ENCODE results near the gene C17orf67.

The C17orf67 gene

DNA sequence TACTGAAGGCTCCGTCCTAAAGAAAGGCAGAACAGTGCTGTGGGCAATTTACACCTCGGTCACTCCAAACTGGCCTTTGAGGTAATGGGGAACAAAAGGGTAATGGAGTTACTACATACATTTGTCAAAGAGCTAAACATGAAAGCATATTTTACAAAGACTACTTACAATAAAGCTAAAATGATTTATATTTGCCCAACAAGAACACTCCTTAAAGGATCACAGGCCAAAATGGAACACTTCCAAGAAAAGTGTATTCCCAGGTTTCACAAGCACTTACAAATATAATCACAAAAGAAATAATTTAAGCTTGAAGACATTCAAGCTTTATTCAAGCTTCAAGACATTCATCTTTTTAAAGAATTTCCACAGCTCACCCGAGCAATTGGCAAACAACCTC, 29.3 kb downstream of the C17orf67 start:
- no peak for FAIRE-seq

DNA sequence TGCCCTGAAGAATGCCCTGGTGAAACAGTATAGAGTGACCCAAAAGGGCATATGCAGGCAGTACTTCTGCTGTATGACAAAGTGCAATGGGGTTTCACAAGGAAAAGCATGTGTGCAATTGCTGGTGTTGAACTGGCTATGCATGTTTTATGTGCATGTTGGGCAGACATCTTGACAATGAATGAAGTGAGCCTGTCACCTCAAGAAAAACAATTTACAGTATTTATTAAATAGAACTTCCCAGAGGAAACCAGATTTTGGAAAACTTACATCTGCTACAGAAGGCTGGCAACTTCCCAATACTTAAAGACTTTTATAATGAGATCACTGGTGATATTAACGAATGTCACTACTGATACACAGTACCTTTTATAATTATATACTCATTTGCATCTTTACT, 30.6 kb downstream of the C17orf67 start:
- FAIRE-seq: no peak

- no peak for FAIRE-seq
Measured at GRCh38 chr17:56801459-56802178, 32.1 kb downstream of the C17orf67 start.

DNA sequence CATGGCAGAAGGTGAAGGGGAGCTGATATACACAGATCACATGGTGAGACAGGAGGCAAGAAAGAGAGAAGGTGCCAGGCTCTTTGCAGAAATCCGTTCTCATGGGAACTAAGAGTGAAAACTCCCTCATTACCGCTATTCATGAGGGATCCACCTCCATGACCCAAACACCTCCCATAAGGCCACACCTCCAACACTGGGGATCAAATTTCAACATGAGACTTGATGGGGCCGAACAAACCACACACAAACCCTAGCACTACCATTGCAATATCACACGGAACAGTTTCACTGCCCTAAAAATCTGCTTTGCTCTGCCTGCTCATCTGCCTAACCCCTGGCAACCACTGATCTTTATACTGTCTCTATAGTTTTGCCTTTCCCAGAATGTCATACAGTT, 34.8 kb downstream of the C17orf67 start:
- no peak for FAIRE-seq

- no peak for FAIRE-seq
Measured at GRCh38 chr17:56796536-56796935, 37.2 kb downstream of the C17orf67 start.

GRCh38 chr17:56795221-56795865, 38.4 kb downstream of the C17orf67 start:
- no peak for FAIRE-seq

DNA sequence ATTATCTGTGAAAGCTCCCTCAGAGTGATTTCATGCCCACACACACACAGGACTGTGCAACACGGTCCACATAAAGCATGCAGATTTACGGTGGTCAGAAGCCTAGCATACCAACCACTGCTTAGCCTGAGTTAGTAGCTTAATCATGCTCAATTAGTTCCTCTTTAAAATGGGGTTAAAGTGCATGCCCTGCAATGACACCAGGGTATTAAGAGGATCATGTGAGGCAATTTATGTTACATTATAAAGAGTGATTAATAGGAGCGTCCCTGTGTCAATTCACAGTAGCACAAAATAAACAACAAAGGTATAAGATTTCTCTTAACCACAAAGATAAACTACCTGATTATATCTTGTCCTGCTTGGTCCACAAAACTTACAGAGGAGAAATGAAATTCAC, 39.8 kb downstream of the C17orf67 start:
- no peak for FAIRE-seq

DNA sequence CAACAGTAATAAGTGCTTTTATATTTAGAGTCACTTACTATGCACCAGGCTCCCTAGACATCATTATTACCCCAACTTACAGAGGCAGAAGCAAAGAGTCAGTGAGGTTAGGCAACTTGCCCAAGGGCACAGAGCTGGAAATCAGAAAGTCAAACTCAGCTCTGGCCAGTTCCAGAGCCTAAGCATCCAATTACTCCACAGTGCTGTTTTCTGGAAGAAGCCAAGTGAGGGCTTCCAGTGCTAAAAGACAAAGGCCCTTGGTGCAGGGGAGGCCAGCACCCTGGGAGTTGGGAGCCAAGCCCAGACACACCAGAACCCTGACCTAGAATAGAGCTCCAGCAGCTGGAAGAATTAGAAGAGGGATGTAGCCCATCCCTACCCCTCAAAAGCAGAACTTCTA, 40.2 kb downstream of the C17orf67 start:
- no peak for FAIRE-seq

DNA sequence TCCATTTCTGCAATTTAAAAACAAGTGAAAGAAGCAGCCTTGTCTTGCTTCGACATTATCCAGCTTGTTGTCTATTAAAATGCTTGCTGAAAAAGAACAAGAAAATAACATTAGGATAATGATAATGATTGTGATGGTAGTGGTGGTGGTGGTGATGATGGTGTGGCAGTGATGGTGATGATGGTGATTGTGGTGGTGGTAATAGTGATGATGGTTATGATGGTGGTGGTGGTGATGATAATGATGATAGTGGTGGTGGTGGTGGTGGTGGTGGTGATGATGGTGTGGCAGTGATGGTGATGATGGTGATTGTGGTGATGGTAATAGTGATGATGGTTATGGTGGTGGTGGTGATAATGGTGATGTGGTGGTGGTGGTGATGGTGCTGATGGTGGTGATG, 41.5 kb downstream of the C17orf67 start:
- no peak for FAIRE-seq

DNA sequence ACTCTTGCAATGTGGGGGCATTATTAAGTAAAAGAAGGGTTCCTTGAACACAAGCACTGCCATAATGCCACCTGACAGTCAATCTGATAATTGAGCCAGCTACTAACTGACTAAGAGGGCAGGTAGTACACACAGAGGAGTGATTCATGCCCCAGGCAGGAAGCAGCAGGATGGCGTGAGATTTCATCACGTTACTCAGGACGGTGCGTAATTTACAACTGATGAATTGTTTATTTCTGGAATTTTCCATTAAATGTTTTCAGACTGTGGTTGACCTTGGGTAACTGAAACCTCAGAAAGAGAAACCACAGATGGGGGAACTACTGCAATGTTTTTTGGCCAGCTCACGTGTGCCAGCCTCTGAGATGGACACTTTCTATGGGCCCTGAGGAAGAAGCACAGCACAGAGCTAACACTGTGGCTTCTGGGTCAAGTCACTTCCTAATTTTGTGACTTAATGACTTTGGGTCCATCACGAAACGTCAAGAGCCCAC, 46.7 kb downstream of the C17orf67 start:
- no peak for FAIRE-seq

DNA sequence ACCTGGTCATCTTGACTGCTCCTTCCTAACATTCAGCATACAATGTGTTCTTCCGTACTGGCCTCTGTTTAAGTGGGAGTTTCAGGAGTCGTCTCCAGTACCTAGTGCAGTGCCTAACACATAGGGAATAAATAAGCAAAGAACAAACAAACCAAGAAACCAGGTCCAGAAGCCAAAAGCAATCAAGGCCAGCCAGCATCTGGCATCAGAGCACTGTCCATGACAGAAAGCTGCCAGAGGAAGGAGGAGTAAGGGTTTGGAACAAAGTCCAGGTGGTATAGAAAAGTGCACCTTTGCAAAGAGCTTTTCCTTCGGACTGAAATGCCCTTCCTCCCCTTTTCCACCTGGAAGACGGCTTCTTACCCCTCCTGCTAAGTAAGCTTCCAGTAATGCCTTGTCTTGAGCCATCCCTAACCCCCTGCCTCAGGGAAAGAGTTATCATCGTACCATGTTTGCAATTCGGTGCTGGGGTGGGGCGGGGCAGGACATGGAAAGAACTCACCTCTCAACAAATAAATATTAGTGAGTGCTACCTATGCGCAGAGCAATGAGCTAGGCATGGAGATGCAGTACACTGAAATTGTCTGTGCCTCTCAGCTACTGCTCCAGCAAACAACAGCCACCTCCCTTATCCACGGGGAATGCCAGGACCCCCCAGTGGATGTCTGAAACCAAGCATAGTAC, 47.6 kb downstream of the C17orf67 start:
- FAIRE-seq: no peak

- no peak for FAIRE-seq
Measured at GRCh38 chr17:56785405-56785804, 48.3 kb downstream of the C17orf67 start.

GRCh38 chr17:56782338-56782737, 51.4 kb downstream of the C17orf67 start:
- FAIRE-seq: no peak

DNA sequence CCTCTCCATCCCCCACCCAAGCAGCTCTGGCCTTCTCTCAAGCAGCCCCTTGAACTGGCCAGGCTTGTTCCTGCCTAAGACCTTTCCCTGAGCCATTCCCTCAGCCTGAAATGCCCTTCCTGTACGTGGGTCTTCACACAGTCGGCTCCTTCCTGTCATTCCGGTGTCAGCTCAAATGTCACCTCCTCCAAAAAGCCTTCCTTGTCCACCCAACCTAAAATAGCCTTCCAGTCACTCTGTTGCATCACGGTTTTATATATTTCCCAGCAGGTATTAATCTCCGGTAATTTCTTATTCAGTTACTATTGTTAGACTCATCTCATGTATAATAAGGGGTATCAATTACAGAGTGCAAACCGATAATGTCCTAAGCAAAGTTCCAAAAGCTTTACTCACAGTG, 51.8 kb downstream of the C17orf67 start:
- FAIRE-seq: no peak

DNA sequence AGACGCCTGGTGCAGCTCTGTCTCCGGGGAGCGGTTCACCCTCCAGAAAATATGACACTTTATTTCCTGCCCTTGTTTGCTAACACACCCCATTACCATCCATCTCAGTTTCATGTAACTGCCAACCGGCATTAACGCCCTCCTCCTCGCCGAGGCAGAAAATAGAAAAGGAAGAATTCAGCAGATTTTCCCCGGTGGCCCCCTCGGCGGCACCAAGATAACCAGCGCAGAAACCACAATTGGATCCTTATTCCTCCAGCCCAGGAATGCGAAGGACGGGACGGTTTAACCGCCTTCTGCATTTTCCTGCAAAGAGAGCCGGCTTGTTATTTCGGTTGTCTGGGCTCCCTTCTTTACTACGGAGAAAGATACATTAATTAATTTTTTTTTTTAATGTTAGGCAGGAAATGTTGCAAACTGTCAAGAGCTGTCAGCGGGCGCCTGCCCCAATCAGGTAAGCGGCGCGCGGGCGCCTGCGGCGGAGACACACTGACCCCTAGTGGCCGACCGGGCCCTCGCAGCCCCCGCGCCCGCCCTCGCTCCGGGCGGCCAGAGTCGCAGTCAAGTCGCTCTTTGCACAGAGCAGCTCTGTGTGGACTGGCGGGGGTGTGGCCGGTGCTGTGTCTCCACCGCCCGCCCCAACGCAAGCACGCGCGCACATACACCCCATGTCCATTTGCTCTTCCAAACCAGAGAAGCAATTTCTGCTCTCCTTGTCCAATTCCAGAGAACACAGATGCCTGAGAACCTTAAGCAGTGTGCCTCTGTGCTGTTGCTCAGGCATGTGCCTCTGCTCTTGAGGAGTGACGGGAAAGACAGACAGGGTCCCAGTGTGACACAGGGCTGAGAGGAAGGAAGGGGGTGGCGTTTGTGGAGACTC, 53.6 kb downstream of the C17orf67 start:
- FAIRE-seq: peak; percentile 5

DNA sequence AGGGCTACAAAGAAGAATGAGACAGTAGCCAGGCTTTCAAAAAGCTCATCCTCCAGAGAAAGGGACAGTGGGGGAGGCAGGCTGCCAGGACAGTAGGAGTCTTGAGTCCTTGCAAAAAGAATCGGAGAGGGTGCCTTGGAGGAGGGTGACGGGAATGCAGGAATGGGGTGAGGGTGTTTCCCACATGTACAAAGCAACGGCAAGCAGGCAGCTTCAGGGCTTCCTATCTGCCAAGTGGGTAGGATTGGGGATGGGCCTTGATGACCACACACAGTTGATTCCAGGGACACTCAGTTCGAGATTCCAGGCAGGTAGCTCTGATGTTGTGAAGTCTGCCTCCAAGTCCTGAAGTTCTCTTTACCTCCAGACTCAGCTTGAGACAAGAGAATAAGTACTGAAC, 54.4 kb downstream of the C17orf67 start:
- FAIRE-seq: no peak

- no peak for FAIRE-seq
Measured at GRCh38 chr17:56778898-56779297, 54.8 kb downstream of the C17orf67 start.

DNA sequence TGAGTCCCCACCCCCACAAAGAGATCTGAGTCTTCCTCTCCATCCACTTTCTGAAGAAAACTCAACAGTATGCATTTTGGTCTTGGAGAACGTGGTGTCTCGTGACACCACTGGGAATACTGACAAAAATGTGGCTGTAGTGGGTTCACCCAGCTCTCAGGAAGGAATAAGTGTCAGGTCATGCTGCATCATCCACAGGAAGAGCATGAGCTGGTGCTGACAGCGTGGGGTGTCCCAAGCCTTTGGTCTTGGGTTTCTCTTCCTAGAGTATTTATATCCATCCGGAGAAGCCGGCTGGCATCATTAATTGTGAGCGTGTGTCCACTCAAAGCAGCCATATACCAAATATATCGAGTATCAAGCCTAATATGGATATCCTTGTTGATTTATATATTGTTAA, 55.9 kb downstream of the C17orf67 start:
- no peak for FAIRE-seq

DNA sequence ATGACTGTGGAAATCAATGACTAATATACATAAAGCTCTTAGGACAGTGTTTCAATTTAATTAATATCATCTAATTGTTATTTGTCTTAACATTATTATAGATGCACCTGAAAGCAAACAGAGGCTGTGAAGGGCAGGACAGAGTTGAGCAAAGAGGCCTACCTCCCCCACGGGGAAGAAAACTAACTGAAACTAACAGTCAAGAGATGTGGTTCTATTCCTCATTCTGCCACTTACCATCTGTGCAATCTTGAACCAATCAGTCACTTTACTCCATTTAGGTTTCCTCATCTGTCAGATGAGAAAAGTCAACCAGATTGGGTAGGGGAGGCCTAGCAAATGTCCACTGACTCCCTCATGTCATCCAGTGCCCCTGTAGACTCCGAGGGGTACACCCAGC, 59.1 kb downstream of the C17orf67 start:
- FAIRE-seq: no peak

- no peak for FAIRE-seq
Measured at GRCh38 chr17:56773124-56773523, 60.6 kb downstream of the C17orf67 start.

- FAIRE-seq: no peak
Measured at GRCh38 chr17:56772442-56772841, 61.3 kb downstream of the C17orf67 start.

DNA sequence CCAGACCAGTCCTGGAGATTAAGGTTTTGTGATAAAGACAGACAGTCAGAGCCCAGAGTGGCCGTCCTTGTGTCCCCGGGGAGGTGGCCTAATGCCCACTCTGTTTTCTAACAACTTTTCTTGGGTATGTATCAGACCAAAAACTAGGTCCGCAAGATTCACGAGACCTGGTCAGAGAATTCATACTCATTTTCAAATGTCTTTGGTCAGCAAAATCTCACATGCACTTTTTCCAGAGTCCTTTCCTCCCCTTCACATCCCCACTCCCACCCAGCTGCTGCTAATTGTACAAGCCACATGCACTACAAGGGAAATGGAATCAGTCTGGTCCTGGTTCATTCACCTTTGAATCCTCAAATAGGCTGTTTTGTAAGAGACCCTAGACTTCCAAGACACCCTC, 61.7 kb downstream of the C17orf67 start:
- no peak for FAIRE-seq

- no peak for FAIRE-seq
Measured at GRCh38 chr17:56771563-56771962, 62.2 kb downstream of the C17orf67 start.
